Fibroblast of skin of left quadriceps (primary cell): ENCODE measurements around the gene PSRC1.
A peak's percentile ranks its signal among the peaks of the same experiment; 100 is the strongest.

Experiments used
- DNase-seq, 2 experiments: peaks; one replicate each; pipeline ENCODE4 v3.0.0-alpha.2; 2013; ENCODE audit warnings: low read depth in 2 of 2

PSRC1 gene

GRCh38 chr1:109247401-109248365, 35.3 kb downstream of the PSRC1 start:
- DNase-seq = no peak

GRCh38 chr1:109246141-109246551, 36.8 kb downstream of the PSRC1 start:
- no peak for DNase-seq

- no peak for DNase-seq
Measured at GRCh38 chr1:109243860-109244552, 38.9 kb downstream of the PSRC1 start.

GRCh38 chr1:109243221-109243620, 39.7 kb downstream of the PSRC1 start:
- DNase-seq = no peak

GRCh38 chr1:109242387-109242786, 40.6 kb downstream of the PSRC1 start:
- DNase-seq = no peak

- no peak for DNase-seq
Measured at GRCh38 chr1:109241841-109242345, 41.1 kb downstream of the PSRC1 start.

GRCh38 chr1:109241344-109241743, 41.6 kb downstream of the PSRC1 start:
- DNase-seq = no peak

- peak; percentile 53 to 59 for DNase-seq
Measured at GRCh38 chr1:109240158-109241152, 42.5 kb downstream of the PSRC1 start.

- DNase-seq = no peak
Measured at GRCh38 chr1:109239409-109240068, 43.4 kb downstream of the PSRC1 start.

- no peak for DNase-seq
Measured at GRCh38 chr1:109239047-109239408, 43.9 kb downstream of the PSRC1 start.

GRCh38 chr1:109238382-109238781, 44.6 kb downstream of the PSRC1 start:
- DNase-seq = no peak

GRCh38 chr1:109237512-109237911, 45.4 kb downstream of the PSRC1 start:
- DNase-seq = no peak

GRCh38 chr1:109235137-109235536, 47.8 kb downstream of the PSRC1 start:
- no peak for DNase-seq

GRCh38 chr1:109231066-109231465, 51.9 kb downstream of the PSRC1 start:
- DNase-seq = no peak
